HG02885 (cell line): ENCODE data around the gene KRT81.
"Not testable (repeated sequence)": the region's sequence is repeated elsewhere in the genome, so short reads cannot be mapped to it uniquely, and the experiment has no call there.

Experiments
- ATAC-seq: cut with Tn5 transposase; IDR thresholded peaks from one replicate; pipeline ENCODE4 v1.9.1; 2021; ENCODE audit warnings: mild to moderate bottlenecking; ENCODE audit not compliant: unreplicated experiment, poor library complexity

KRT81 gene

GRCh38 chr12:52278575-52279421 lies 12.5 kb downstream of the KRT81 start:
- peak; percentile 79 for ATAC-seq

- ATAC-seq = no peak
Observed at GRCh38 chr12:52277486-52278245, 13.7 kb downstream of the KRT81 start.

GRCh38 chr12:52275686-52276085 lies 15.6 kb downstream of the KRT81 start:
- no peak for ATAC-seq

DNA sequence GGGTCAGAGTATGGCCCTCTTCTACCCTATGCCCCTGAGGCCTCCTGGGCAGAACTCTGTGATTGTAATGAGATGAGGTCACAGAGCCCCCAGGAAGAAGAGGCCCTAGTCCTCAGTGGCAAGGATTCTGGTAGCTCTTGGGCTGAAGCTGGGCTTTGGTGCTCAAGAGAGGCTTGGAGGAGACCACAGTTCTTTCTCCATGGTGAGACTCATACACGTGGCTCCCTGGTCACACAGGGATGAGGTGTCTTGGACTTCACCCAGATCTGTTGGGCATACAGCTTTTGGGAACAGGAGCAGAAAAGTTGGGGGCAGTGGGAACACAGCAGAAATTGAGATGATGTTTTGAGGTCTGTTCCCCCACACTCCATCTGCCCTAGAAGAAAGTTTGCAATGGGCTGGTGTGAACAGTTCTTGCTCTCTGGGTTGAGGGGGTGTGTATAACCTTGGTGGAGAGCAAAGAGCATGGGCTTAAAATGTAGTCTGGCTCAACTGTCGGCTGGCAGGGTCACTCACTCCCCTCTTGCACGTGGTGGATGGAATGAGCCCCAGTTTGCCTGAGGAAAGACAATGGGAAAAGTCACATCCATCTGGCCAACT lies 16.7 kb downstream of the KRT81 start, which contains the start of gene KRT86:
Gene KRT86, plus strand, starts transcription at position 125 of the 600 bp plus-strand sequence. CDS start 27,272 bp downstream, outside the sequence.
- no peak for ATAC-seq

DNA sequence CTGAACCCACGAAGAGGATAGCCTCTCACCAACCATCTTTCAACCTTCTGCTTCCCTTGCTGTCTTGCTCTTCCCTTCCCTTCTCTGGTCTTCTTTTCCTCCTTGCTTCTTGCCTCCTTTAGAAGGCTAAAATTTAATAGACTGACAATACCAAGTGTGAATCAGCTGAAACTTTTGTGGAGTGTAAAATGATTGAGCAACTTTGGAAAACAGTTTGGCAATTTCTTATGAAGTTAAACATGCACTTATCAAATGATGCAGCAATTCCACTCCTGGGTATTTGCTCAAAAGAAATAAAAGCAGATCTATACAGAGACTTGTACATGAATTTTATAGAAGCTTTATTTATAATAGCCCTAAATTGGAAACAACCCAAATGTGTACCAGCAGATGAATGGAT lies 20.2 kb downstream of the KRT81 start:
- no peak for ATAC-seq

GRCh38 chr12:52270541-52271070 lies 20.7 kb downstream of the KRT81 start:
- ATAC-seq = no peak

- no peak for ATAC-seq
Observed at GRCh38 chr12:52268212-52268611, 23.1 kb downstream of the KRT81 start.

DNA sequence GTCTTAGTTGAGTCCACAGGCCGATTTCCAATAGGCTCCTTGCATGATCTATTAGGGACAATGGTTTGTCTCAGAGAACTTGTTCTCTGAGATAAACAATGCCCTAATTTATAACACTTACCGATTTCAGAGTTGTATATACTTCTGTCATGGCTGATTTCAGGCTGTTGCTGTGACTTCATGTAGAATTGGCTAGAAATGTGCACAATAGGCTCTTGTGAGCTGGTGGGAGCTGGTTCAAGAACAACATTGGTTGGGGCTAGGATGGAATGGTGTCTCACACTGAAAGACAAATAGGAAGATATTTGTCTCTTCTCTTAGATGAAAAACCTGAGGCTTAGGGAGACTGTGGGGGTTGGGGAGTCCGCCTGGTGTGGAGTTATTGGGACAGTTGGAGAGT lies 23.6 kb downstream of the KRT81 start:
- no peak for ATAC-seq

DNA sequence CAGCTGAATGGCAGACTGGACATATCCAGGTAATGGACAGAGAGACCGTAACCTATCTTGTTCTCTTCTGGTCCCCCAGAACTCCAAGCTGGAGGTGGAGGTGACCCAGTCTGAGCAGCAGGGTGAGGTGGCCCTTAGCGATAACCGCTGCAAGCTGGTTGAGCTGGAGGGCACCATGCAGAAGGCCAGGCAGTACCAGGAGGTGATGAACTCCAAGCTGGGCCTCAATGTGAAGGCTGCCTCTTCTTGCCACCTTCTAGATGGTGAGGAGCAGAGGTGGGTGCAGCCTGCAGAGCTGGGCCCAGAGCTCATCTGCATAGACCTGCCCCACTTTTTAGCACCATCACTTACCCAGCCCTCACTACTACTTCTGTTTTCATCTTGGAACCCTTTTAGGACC lies 24.1 kb downstream of the KRT81 start:
- ATAC-seq = no peak

DNA sequence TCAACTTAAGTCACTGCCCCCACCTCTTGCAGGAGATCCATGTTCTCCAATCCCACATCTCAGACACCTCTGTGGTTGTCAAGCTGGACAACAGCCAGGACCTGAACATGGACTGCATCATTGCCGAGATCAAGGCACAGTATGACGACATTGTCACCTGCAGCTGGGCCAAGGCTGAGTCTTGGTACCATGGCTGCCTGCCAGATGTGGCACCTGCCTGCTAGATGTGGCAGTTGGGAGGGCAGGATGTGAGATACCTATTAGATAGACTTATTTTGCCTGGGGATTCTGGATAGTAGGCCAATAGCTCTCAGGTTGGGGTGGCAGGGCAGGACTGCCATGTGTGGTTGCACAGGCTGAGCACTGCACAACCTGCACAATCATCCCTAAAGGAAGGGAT lies 24.8 kb downstream of the KRT81 start:
- ATAC-seq = no peak

DNA sequence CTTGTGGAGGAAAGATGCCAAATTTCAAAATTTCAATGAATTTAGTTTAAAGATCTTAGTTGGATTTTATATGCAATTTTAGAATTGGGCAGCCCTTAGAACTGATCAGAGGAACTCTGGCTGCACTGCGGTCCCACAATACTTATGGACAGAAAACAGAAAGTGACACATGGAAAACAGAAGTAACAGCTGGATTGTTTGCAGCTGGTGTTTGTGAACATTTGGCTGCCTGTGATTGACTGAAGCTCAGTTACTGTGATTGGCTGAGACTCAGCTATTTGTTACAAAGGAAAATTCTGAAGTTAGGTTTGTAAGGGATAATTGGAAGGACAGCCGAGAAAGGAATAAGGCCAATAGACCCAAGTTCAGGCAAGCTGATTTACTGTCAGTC lies 26.9 kb downstream of the KRT81 start:
- ATAC-seq = no peak

- ATAC-seq = no peak
Observed at GRCh38 chr12:52263761-52264434, 27.4 kb downstream of the KRT81 start.

DNA sequence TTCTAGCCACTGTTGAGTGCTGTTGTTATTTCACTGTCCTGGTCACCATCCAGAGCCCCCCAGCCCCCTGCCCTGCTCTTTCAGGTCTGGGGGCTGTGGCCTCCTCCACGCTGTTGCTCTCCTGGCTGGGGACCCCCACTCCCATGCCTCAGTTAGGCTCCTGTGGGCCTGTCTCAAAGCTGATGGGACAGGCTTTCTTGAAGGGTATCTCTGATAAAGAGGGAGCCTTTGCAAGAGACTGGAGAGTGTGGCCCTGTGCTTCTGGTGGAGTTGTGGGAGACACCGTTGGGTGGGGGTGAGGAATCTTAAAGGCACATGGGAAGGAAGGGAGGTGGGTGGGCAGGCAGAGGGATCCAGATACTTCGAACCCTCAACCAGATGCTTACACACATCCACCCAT lies 29.0 kb downstream of the KRT81 start:
- ATAC-seq = no peak

DNA sequence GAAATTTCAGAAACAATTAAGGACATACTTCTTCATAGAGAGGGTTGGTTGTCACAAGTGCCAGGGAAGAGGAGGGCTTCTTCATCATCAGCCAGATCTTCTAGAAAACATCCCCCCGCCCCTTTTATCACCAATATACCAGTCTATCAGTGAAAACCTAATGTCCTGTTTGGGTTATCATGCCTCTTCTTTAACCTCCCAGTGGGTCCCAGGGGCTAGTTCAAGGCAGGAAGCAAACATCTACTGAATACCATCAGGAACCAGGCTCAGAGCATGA lies 30.2 kb downstream of the KRT81 start:
- no peak for ATAC-seq

GRCh38 chr12:52260361-52261207 lies 30.8 kb downstream of the KRT81 start:
- ATAC-seq = no peak

DNA sequence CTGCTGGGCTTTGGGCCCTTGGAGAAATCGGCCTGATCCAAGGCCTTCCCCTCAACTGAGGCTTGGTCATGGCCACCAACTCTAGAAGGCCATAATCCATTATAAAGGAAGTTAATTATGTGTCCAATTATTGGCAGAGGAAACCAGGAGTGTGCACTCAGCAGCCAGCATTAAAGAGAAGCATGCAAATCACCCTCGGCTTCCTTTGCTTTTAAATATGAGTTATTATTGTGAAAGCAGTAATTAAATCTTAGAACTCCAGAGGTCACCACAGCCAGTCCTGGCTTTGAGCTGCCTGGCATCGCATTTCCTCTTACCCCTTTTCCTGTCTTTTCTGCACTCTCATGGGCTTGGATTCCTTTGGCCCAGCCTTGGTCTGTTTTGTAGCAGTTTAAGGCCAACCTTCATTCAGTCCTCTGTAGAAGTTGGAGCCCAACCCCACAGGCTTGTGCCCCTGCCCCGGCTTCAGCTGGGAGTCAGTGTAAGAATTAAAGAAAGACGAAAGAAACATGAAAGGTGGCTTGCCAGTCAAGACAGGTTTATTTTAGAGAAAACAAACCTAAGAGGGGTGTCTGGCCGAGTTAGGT lies 31.6 kb downstream of the KRT81 start:
- ATAC-seq = no peak

DNA sequence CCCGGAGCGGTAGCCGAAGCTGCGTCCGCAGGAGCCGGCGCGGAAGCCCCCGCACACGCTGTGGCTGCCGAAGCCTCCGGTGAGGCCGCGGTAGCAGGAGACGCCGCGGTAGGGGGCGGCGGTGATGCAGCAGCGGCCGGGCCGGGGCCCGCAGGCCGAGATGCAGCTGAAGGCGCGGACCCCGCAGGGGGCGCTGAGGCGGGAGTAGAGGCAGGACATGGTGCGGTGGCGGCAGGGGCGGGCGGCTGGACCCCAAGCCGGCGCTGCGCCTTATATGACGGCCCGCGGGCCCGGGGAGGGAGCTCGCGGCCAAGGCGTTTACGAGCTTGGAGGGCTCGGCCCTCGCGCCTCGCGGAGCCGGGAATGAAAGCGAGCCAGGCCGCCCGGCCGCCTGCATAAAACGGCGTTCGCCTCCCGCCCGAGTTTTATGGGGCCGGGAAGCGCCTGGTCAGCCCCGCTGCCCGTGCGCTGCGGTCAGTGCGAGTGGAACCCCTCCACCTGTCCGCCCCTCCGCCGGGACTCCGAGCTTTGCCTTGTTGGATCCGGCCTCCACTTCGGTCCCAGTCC lies 32.9 kb downstream of the KRT81 start:
- no peak for ATAC-seq

DNA sequence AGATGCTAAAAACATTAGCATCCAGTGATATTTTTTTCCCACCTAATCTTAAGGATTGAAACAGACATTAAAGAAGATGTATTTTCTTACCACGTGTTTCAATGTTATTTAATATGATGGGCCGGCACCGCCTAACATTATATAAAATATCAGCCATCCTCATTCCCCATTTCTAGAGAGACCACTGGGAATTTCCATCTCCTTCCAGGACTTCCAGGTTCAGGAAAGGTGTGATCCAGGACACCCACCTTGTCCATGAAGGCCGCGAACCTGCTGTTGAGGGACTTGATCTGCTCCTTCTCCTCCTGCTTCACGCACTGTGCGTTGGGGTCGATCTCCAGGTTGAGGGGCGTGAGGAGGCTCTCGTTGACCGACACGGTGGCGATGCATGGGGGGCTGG lies 33.4 kb downstream of the KRT81 start:
- not testable (repeated sequence) for ATAC-seq

GRCh38 chr12:52257074-52257551 lies 34.2 kb downstream of the KRT81 start:
- ATAC-seq = no peak
